Bronchus fibroblast of lung (primary cell): ENCODE results near the gene GFI1. TPM values are rescaled to one million over a fixed set of nuclear protein-coding genes. Genes with fewer than 3 reads are reported as not detected.

Source experiments
- total RNA-seq: library from RNA; depleted of rRNA; stranded (reverse); fragments of >200 nt; gene quantifications from 2 replicates; pipeline ENCODE4 v1.2.3, GENCODE V29; 2015

The GFI1 gene
- 0.15 and 0.50 TPM in 2 replicates for total RNA-seq

DNA sequence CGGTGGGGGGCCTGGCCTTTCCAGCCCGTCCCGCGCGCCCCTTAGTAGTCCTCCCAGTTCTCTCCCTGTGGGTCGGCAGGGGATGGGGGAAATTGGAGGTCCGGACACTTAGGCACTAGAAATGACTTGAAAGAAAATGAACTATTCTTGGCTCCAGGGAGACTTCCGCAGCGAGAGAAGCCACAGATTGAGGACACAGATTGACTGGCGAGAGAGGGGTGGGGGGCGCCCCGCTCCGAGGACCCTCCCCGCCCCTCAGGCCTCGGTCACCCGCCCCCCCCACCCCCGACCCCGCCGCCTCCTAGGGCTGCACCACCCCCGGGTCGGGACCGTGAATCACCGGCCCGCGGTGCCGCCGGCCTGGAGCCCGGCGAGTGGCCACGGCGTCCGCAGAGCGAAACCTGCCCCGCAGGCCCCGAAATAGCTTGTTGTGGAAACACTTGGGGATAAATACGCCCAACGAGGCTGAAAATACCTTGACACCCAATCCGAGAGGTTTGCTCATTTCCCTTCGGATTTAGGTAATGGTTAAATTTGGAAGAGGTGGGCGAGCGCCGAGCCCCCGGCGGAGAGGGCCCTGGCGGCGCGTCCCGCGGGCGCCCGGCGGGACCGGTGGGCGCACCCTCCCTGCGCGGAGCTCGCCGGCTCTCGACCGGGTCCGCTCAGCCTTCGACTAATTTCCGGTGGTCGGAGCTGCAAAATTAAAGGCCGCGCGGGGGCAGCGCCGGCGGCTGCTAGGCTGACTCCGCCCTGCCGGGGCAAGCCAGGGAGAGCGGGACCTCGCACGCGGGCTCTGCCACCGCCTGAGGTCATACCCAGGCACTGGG is at the start of gene GFI1:
Gene GFI1, minus strand, starts transcription at position 675 of the 827 bp plus-strand sequence. CDS start 3,438 bp downstream, outside the sequence.

Other genes starting within 250 kb of the GFI1 start
- 7.4 and 9.2 TPM in 2 replicates for gene GLMN, start 187.9 kb downstream of the GFI1 start, total RNA-seq
- 4.8 and 6.7 TPM in 2 replicates for gene RPAP2, start 187.9 kb downstream of the GFI1 start, total RNA-seq